ENCODE results near the gene HBG2. TPM values are rescaled to one million over a fixed set of nuclear protein-coding genes. Genes with fewer than 3 reads are reported as not detected.

The HBG2 gene
- total and polyA plus RNA-seq, 2 of the 13 experiments (the other 11 are each of a cell fraction or from before 2014, with no cell fraction given) = not detected

DNA sequence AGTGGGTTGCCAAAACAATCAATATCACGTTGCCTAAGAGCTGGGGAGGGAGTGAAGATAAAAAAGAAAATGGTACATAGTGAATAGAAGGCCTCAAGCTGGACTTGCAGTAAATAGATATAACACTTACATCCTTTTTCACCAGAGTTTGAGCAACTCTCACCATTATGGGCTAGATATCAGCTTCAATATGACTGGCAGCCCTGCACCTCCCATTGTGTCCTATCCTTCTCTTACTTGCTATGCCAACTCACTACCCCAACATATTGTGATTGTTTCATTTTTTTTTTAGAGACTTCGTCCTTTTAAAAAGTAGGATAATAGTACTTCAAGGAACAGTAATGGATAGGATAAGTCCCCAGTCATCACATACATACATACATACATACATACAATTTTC is 12.4 kb downstream of the HBG2 start:
- Histone ChIP-seq H2AFZ (ENCODE audit: low read length) (no peak overlapping the region), H3K27me3 (ENCODE audit: control insufficient read depth in 1 of 2, insufficient read depth in 2 of 2, low read length in 2 of 2) (peaks cover 0 to 5% of the 10 kb centered on the region in 2 experiments; a peak in 1 of 5 replicates), H3K4me3 (replicated peaks in 1 of 3; ENCODE audit: insufficient read depth in 1 of 3, low read depth in 2 of 3, low read length in 3 of 3) (no peak overlapping the region), H3K9ac (ENCODE audit: insufficient read depth, low read depth, low read length) (no peak overlapping the region), H3K4me1 (ENCODE audit: insufficient read depth, low read length) (no peaks in the 10 kb centered on the region), H3K9me3 (ENCODE audit: low read length) (no peaks in the 10 kb centered on the region), H3K36me3 (replicated peaks in 1 of 2; ENCODE audit: control insufficient read depth in 1 of 2, insufficient read depth in 2 of 2, low read length in 2 of 2) (no peaks in the 10 kb centered on the region), H3K27ac (ENCODE audit: extremely low read length, insufficient read depth, low read length) (no peak overlapping the region), H3K79me2 (ENCODE audit: insufficient read depth, low read length) (no peaks in the 10 kb centered on the region), H4K20me1 (ENCODE audit: insufficient read depth, low read length) (no peaks in the 10 kb centered on the region), H3K4me2 (ENCODE audit: low read depth, low read length) (no peak overlapping the region)
- FAIRE-seq (no peak), ATAC-seq (no peak), DNase-seq (ENCODE audit: low spot score) (no peak)
- ChIA-PET CTCF (ENCODE audit: low intra/inter-chr PET ratio, low total read pairs) (no interaction called here), POLR2A (no interaction called here)
- no TSS peak for BruUV-seq (replicated peaks)
- in situ Hi-C loops (cut with HindIII; ENCODE audit: extremely low pct_ligation_motif_present, low pct_unique_long_range_greater_than_20kb) = no loop called here
- WGBS (ENCODE audit: low lambda C conversion rate) = 0% methylated on average over 2 of the region's 2 CpGs
- TF ChIP-seq CENPT (CRISPR knock-in tag; IDR thresholded peaks at IDR 0.05; ENCODE audit: low read depth) = no peak
- no peak for TF ChIP-seq LBX2 (CRISPR knock-in tag; IDR thresholded peaks at IDR 0.05; ENCODE audit: borderline replicate concordance)
- TF ChIP-seq ZNF567 (CRISPR knock-in tag; IDR thresholded peaks at IDR 0.05; ENCODE audit: borderline replicate concordance) = no peak
- no peak for TF ChIP-seq HOXA3 (CRISPR knock-in tag; IDR thresholded peaks at IDR 0.05)
- no peak for TF ChIP-seq ZNF232 (CRISPR knock-in tag; IDR thresholded peaks at IDR 0.05; ENCODE audit: borderline replicate concordance)
- no peak for TF ChIP-seq ZNF451 (CRISPR knock-in tag; IDR thresholded peaks at IDR 0.05)
- no peak for TF ChIP-seq TAF15 (IDR thresholded peaks at IDR 0.05; ENCODE audit: low read depth, low read length, poor library complexity, severe bottlenecking)
- no peak for TF ChIP-seq ZNF780A (CRISPR knock-in tag; IDR thresholded peaks at IDR 0.05)
- no peak for TF ChIP-seq NFE2L1 (CRISPR knock-in tag; IDR thresholded peaks at IDR 0.05; ENCODE audit: borderline replicate concordance)
- no peak for TF ChIP-seq ZNF234 (CRISPR knock-in tag; conservative IDR thresholded peaks at IDR 0.05)
- intact Hi-C loops (cut with micrococcal nuclease; ENCODE audit: unreplicated experiment) = no loop called here
